Effector memory CD4-positive, alpha-beta T cell (primary cell): ENCODE results near the gene ERRFI1.

Experiments used
- DNase-seq, 3 donors: peaks; one replicate each; pipeline ENCODE4 v3.0.0-alpha.2; 2020
- H3K27ac ChIP-seq: 2 replicates; pipeline ENCODE4 v1.7.0; 2013; ENCODE audit warnings: mild to moderate bottlenecking, low read length, moderate library complexity; ENCODE audit not compliant: insufficient read depth, poor library complexity, severe bottlenecking
- H3K27me3 ChIP-seq: replicated peaks from 2 replicates; pipeline ENCODE4 v1.7.0; 2013; ENCODE audit warnings: mild to moderate bottlenecking, low read length; ENCODE audit not compliant: insufficient read depth, control insufficient read depth, poor library complexity, severe bottlenecking
- H3K36me3 ChIP-seq: 2 replicates; pipeline ENCODE4 v1.7.0; 2013; ENCODE audit warnings: mild to moderate bottlenecking, low read length, moderate library complexity; ENCODE audit not compliant: control insufficient read depth, insufficient read depth
- H3K4me1 ChIP-seq: 2 replicates; pipeline ENCODE4 v1.7.0; 2013; ENCODE audit warnings: low read length, mild to moderate bottlenecking; ENCODE audit not compliant: control insufficient read depth, insufficient read depth, poor library complexity, severe bottlenecking
- H3K4me3 ChIP-seq: 2 replicates; pipeline ENCODE4 v1.7.0; 2013; ENCODE audit warnings: low read length, low read depth, mild to moderate bottlenecking; ENCODE audit not compliant: insufficient read depth, poor library complexity, severe bottlenecking
- H3K9me3 ChIP-seq: 2 replicates; pipeline ENCODE4 v1.7.0; 2013; ENCODE audit warnings: mild to moderate bottlenecking, low read length, moderate library complexity; ENCODE audit not compliant: control insufficient read depth

ERRFI1 gene

GRCh38 chr1:8004803-8005573 lies 21.1 kb downstream of the ERRFI1 start:
- no peak overlapping the region for H3K27ac ChIP-seq
- H3K4me3 ChIP-seq = no peak overlapping the region
- no peaks in the 10 kb centered on the region for H3K4me1 ChIP-seq
- no peaks in the 10 kb centered on the region for H3K36me3 ChIP-seq
- no peaks in the 10 kb centered on the region for H3K27me3 ChIP-seq
- DNase-seq = no peak
- H3K9me3 ChIP-seq = no peaks in the 10 kb centered on the region

GRCh38 chr1:8004113-8004802 lies 21.9 kb downstream of the ERRFI1 start:
- Histone ChIP-seq H3K36me3 (no peaks in the 10 kb centered on the region), H3K9me3 (no peaks in the 10 kb centered on the region), H3K4me1 (no peaks in the 10 kb centered on the region), H3K27me3 (no peaks in the 10 kb centered on the region), H3K4me3 (no peak overlapping the region), H3K27ac (no peak overlapping the region)
- DNase-seq = no peak

- Histone ChIP-seq H3K9me3 (no peaks in the 10 kb centered on the region), H3K27ac (no peak overlapping the region), H3K4me1 (no peaks in the 10 kb centered on the region), H3K36me3 (no peaks in the 10 kb centered on the region), H3K27me3 (no peaks in the 10 kb centered on the region), H3K4me3 (no peak overlapping the region)
- no peak for DNase-seq
These were observed 22.5 kb downstream of the ERRFI1 start for GRCh38 chr1:8003438-8004112.

- no peaks in the 10 kb centered on the region for H3K9me3 ChIP-seq
- H3K27ac ChIP-seq = no peak overlapping the region
- no peaks in the 10 kb centered on the region for H3K4me1 ChIP-seq
- no peaks in the 10 kb centered on the region for H3K36me3 ChIP-seq
- H3K4me3 ChIP-seq = no peak overlapping the region
- DNase-seq = no peak
- H3K27me3 ChIP-seq = no peaks in the 10 kb centered on the region
These were observed 23.2 kb downstream of the ERRFI1 start for GRCh38 chr1:8002921-8003320.

- no peaks in the 10 kb centered on the region for H3K9me3 ChIP-seq
- H3K36me3 ChIP-seq = no peaks in the 10 kb centered on the region
- no peak for DNase-seq
- no peak overlapping the region for H3K4me3 ChIP-seq
- H3K27ac ChIP-seq = no peak overlapping the region
- H3K4me1 ChIP-seq = no peaks in the 10 kb centered on the region
- H3K27me3 ChIP-seq = no peaks in the 10 kb centered on the region
These were observed 23.7 kb downstream of the ERRFI1 start for GRCh38 chr1:8002329-8002910.

- no peak for DNase-seq
- H3K4me1 ChIP-seq = no peaks in the 10 kb centered on the region
- no peaks in the 10 kb centered on the region for H3K36me3 ChIP-seq
- no peak overlapping the region for H3K4me3 ChIP-seq
- H3K27me3 ChIP-seq = no peaks in the 10 kb centered on the region
- no peaks in the 10 kb centered on the region for H3K9me3 ChIP-seq
- no peak overlapping the region for H3K27ac ChIP-seq
These were observed 30.7 kb downstream of the ERRFI1 start for GRCh38 chr1:7995437-7995836.

- no peak overlapping the region for H3K27ac ChIP-seq
- no peaks in the 10 kb centered on the region for H3K36me3 ChIP-seq
- no peaks in the 10 kb centered on the region for H3K27me3 ChIP-seq
- no peak overlapping the region for H3K4me3 ChIP-seq
- no peak for DNase-seq
- no peaks in the 10 kb centered on the region for H3K4me1 ChIP-seq
- H3K9me3 ChIP-seq = no peaks in the 10 kb centered on the region
These were observed 31.3 kb downstream of the ERRFI1 start for GRCh38 chr1:7994827-7995226.

GRCh38 chr1:7993593-7994479 lies 32.3 kb downstream of the ERRFI1 start:
- no peaks in the 10 kb centered on the region for H3K9me3 ChIP-seq
- H3K4me1 ChIP-seq = no peaks in the 10 kb centered on the region
- no peak for DNase-seq
- H3K27me3 ChIP-seq = no peaks in the 10 kb centered on the region
- no peaks in the 10 kb centered on the region for H3K36me3 ChIP-seq
- no peak overlapping the region for H3K27ac ChIP-seq
- H3K4me3 ChIP-seq = no peak overlapping the region

GRCh38 chr1:7992885-7993284 lies 33.2 kb downstream of the ERRFI1 start:
- Histone ChIP-seq H3K27me3 (no peaks in the 10 kb centered on the region), H3K27ac (no peak overlapping the region), H3K9me3 (no peaks in the 10 kb centered on the region), H3K36me3 (no peaks in the 10 kb centered on the region), H3K4me3 (no peak overlapping the region), H3K4me1 (no peaks in the 10 kb centered on the region)
- no peak for DNase-seq
